GM18507 (cell line): ENCODE results near the gene DSCAML1.

Experiments
- DNase-seq: peaks from one replicate; pipeline ENCODE4 v3.0.0; 2011; ENCODE audit warnings: low read depth; ENCODE audit not compliant: insufficient read length; ENCODE audit errors: extremely low spot score
- FAIRE-seq: peaks from 2 replicates; lab custom pipeline; 2011; peaks lifted over from hg19 to GRCh38; lab: Jason Lieb, UNC

DSCAML1 gene

DNA sequence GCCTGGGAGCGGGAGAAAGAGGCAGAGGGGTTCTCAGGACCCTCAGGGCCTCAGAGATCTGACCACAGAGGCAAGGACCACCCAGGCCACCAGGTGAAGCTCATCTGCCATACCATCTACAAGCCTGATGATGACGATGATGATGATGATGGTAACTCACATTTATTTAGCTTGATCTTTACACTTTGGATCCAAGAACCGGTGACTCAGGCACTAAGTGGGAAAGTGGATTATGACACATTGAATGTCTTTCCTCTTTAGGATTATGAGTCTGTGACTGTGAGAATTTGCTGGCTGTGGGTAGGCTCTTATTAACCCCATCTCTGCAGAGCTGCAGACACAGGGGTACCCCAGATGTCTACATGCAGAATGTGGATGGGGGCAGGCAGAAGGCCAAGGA is 110.3 kb downstream of the DSCAML1 start:
- DNase-seq (no peak), FAIRE-seq (no peak)

DNA sequence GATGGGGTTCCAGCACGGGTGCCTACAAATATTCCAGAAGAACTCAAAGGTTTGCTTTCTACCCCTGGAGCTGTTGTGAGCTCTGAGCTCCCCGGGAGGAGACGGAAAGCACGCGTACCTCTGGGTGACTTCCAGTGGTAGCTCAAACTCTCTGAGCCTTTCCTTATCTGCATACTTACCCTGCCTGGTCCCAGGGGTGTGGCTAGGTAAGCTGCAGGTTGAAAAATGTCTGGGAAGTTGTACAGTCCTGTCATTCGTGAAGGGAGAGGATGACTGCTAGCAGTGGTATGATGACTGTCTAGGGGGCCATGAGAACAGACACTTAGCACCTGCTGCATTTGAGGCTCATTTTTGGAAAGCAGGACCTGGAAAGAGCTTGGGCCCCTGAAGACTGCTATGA is 111.5 kb downstream of the DSCAML1 start:
- DNase-seq = no peak
- FAIRE-seq = no peak

DNA sequence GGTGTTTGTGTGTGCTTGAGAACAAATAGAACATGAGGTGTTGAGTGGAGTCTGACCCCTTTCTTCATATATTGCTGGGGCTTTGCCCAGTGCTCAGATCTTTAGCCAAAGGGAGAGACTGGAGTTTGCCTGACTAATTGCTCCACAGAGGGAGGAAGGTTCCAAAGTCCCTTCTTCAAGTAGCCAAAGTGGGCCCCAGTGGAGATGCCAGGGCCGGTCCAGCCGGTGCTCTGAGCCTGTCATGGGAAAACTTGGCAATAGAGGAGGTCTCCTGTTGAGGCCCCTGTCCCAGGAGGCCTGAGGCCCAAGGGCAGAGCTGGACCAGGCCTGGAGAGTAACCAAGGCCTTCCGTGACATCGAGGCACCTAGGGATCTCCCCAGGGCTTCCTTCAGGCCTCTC is 112.3 kb downstream of the DSCAML1 start:
- no peak for DNase-seq
- no peak for FAIRE-seq

DNA sequence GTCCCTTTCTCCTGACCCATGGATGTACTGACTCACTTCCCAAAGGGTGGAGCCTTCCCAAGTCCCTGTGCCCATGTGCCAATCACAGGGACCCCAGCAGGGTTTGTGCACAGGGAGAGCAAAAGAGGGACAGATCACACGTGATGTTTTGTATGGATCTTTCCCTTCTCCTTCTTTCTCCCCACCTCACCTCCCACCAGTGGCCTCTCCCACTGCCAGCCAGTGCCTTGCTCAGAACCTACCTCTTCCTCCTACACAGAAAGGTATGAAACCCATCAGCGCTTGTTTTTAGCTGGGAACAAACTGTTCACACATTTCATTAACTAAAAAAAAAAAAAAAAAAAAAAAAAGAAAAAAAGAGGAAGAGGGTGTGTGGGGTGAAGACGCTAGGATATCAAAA is 112.9 kb downstream of the DSCAML1 start:
- FAIRE-seq (no peak), DNase-seq (no peak)

DNA sequence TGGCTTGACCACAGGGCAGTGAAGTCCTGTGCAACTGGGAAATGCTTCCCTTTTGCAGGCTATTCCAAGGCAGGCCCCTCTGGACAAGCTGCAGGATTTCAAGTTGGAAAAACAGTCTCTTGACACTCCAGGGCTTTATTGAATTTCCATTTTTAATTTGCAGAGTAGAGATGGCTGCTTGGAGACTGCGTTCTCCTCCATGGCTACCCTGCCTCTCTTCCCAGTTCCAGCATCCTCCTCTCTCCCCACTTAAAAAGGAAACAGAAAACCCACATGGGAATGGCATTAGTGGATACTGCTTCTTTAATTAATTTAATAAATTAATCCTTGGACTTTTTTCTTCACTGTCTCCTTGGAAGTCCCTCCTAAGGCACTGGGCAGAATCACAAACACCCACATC is 115.6 kb downstream of the DSCAML1 start:
- DNase-seq (no peak), FAIRE-seq (no peak)

DNA sequence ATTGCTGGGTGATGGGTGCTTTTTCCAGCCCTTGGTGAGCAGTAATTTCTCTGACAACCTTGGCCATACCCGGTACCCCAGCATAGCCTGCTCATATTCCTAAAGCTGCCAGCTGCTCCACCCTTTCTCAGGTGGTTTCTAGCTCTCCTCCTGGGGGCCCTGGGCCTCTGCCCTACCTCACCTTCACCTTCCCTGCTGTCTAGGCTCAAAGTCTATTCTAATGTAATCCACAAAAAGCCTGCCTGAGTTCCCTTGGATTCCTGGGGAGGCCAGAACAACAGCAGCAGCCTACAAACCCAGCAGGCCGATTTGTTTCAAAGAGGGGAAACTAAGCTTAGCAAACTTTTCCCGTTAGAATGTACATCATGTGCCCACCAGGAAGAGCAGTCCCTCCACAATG is 117.6 kb downstream of the DSCAML1 start:
- no peak for DNase-seq
- no peak for FAIRE-seq

DNA sequence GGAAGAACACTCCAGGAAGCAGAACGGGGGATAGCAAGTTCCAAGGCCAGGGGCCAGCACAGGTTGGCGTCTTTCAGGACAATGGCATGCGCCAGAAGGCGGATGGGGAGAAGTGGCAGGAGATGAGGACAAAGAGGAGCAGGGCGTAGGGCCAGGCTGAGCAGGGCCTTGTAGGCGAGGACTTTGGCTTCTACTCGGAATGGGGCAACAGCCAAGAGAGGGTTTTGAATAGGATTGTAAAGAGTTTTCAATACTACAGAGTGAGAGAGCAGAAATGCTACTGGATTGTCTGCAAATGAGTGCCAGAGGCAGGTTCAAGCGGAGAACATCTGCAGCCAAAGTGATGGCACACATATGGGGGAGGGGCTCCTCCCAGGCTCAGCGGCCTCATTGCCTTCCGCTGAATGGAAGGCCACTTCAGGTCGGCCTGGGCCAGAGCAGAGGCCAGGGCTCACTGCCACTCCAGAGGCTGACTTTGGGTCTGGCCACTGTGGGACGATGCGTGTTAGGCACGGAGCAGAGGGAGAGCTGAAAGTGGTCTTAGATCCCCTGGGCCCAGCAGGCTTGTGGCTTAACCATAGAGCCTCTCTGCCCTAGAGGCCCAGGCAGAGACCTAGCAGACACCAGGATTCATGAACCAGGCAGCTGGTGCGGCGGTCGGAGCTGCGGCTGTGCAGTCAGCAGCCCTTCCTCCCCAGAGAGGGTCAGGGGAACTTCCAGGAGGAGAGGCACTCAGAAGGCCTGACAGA is 118.2 kb downstream of the DSCAML1 start:
- no peak for FAIRE-seq

DNA sequence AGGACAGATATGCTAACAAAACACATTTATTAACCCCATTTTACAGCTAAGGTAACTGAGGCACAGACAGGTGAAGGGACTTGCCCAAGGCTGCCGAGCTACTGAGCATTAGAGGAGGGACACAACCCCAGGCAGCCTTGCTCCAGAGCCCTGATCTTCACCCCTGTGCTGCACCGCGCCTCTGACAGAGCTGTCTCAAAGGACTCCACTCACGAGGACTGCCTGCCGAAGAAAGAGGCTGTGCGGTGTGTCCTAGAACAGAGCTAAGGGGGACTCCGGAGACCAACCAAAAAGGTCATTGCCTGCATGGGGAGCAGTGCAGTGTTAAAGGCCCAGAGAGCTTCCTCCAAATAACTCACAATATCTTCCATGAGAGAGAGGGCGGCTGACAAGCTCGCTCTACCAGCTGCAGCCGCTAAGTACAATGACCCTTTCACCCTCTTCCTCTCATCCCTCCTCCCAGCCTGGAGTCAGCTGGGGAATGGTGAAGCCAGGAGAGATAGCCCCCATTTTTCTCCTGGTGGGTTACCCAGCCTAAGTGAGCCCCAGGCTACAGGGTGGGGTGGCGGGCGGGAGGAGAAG is 119.2 kb downstream of the DSCAML1 start:
- no peak for FAIRE-seq
- no peak for DNase-seq

More for the DNA sequence above, 118.2 kb downstream of the DSCAML1 start:
- no peak for DNase-seq

DNA sequence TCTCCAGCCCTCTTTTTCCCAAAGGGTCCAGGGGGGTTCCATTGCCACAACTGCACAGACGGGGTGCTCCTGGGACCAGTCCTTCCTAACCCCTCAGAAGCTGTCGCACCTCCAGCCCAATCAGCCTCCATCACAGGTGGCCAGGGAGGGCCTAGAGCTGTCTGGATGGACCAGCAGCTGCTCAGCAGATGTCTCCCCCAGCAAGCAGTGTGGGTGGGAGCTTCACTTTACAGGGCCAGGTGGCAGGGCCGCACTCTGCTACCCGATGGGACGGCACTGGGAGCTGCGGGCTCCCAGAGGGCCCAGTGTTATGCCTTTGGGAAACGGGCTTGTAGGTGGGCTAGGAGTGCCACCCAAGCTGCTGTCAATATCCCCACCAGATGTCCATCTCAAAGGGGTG is 120.5 kb downstream of the DSCAML1 start:
- FAIRE-seq (no peak), DNase-seq (no peak)

DNA sequence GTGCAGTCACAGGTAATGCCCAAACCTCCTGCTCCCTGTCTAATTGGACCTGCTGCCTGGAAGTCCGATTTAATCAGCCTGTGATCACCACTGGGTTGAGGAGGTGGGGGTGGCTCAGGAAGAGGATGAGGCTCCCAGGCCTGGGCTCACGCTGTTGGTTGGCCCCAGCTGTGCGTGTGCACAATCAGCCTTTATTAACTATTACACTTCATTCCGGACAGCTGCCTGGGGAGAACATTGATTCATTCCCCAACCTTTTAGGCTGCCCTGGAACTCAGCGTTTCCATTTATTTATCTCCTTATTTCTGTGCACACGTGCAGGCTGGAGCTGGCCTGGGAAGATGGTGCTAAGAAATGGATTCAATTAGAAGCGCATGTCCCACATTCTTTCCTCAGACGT is 123.4 kb downstream of the DSCAML1 start:
- FAIRE-seq = no peak
- DNase-seq = no peak

DNA sequence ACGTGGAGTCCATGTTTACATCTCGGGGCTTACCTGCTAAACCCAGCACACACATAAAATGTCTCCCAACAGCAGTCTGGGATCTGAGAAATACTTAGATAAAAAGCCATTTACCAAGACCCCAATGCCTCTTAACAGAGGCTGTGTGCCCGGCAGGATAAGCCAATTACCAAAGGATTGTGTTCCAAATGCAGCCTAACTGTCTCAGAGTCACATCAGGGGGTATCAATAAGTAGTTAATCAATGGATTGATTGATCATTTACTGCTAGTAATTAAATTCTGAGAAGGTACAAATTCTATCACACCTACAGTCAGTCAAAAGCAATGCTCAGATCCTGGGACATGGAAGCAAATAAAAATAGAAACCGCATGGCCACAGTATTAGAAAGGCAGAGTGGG is 125.6 kb downstream of the DSCAML1 start:
- FAIRE-seq (no peak), DNase-seq (no peak)

DNA sequence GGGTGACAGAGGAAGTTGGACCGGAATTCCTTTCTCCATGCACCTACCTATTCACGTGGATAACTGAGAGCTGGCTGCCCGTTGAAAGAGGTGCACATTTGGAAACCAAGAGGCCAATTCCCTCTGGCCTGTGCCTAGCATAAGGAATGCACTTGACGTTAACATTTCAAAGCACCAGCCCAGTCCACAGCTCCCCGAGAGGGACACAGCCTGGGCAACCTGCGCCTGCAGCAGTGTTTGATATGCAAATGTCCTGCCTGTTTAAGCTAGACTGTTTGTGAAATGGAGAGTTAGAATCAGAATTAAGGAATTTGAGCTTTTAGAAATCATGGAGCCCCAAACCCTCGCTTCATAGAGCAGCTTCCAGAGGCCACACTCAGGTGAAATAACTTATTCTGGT is 126.1 kb downstream of the DSCAML1 start:
- no peak for DNase-seq
- no peak for FAIRE-seq

DNA sequence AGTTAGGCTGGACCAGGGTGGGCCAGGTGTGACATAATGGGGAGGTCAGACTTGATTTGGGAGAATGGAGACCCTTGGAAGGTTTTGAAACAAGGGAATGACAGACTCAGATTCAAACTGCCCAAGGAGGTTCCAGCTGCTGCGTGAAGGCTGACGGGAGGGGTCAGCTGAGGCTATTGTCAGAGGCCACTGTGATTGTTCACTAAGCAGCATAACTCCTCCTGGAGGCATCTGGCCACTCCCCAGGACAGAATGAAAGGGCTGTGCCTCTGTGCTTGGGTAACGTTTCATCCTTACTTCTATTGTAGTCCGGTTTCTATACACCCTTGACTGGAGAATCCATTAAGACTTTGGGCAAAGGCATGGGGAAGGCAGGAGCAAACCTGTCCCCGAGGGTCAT is 126.6 kb downstream of the DSCAML1 start:
- DNase-seq = no peak
- FAIRE-seq = no peak

DNA sequence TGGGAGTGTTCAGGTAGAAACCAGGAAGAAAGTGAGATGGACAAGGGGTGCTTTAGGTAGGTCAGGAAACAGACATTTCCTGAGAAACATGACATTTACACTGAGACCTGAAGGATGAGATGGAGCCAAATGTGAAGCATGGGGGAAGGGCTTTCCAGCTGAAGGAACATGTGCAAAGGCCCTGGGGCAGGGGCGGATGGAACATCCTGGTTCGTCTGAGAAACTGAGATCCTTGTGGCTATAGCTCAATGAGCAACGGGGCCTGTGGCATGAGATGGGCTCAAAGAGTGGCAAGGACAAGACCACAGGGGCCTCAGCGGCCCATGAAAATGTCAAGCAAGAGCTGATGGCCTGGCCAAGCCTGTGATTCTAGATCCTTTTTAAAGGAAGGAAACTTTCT is 127.4 kb downstream of the DSCAML1 start:
- DNase-seq (no peak), FAIRE-seq (no peak)

DNA sequence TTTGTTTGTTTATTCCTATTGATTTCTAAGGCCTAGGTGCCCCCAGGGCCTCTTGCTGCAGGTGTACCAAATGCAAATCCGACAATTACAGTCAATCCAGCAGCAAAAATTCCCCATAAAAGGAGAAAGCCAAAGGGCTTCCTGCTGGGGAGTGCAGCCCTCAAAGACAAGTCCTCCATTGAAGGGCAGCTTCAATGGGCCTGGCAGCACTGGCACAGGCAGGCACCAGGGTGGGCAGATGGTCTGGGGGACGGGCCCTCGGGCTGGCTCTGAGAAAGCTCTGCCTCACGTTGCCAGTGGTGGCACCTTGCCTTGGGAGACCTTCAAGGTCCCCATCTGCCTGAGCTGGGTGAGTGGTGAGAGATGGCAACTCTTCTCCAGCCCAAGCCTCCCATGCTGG is 128.0 kb downstream of the DSCAML1 start:
- FAIRE-seq (no peak), DNase-seq (no peak)

DNA sequence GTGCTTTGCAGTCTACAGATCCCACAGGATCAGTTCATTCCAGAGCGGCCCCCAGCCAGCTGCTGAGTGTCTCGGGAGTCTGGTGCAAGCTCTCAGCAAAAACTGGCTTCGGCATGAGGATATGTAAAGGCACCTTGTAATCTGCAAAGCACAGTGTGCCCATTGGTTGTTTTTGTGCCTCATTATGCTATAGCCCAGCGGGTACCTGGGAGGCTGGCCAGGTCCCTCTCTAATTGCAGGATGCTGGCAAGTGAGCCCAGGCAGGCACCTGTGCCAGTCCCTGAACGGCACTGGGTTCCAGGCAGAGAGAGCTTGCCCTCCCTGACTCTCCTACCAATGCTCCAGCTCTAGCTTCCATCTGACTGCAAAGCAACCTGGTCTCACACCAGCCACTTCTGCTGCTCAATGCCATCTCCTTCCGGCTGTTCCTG is 128.7 kb downstream of the DSCAML1 start:
- no peak for FAIRE-seq
- DNase-seq = no peak

DNA sequence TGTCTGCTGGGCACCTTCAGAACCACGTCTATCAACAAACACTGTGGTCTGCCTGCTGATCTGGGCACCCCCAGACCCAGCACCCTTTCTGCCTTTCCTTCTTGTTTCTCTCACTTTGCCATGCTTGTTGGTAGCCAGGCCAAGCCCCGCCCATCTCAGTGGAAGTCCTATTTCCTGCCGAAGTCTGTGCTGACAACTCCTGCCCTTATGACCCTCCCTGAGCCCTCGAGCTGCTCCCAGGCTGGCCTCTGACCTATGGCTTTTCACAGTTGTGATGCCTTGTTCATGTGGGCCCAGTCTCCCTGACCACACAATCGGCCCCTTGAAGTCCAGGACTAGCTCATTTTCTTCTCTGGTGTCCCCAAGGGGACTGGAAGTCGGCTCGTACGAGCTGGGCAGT is 132.1 kb downstream of the DSCAML1 start:
- DNase-seq = no peak
- no peak for FAIRE-seq

DNA sequence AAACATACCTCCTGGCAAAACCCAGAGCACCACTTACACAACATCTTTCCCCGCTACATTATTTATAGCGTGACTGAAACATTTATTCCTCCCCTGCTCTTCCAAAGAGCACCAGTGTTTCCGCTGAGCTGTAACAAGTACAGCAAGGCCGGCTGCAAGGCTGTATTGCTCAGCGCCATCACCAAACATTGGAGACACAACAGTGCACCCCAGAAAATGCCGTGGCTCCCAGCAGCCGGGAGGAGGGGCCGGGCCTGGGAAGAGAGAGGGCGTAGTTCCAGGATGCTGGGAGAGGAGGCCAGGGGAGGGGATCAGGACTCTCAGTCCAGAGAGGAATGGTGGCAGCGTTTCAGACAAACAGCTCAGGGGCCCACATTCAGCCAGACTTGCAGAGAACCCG is 133.2 kb downstream of the DSCAML1 start:
- DNase-seq = no peak
- no peak for FAIRE-seq

DNA sequence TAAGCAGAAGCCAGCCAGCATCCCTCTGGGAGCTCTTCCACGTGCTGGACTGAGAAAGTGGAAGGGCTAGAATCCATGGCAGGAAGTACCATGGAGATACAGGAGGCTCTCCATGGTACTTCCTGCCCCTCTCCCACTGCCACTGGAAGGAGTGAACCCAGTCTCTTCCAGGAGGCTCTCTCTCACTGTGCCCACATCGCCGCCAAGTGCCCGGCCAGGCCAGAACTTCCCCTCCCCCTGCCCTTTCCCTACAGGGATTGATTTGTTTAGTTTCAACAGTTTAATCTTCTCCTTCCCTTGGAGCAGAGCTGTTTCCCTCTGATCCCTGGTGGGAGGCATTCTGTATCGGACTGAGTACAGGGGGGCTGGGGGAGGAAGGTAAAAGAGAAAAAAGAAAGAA is 133.6 kb downstream of the DSCAML1 start:
- no peak for FAIRE-seq
- DNase-seq = no peak

DNA sequence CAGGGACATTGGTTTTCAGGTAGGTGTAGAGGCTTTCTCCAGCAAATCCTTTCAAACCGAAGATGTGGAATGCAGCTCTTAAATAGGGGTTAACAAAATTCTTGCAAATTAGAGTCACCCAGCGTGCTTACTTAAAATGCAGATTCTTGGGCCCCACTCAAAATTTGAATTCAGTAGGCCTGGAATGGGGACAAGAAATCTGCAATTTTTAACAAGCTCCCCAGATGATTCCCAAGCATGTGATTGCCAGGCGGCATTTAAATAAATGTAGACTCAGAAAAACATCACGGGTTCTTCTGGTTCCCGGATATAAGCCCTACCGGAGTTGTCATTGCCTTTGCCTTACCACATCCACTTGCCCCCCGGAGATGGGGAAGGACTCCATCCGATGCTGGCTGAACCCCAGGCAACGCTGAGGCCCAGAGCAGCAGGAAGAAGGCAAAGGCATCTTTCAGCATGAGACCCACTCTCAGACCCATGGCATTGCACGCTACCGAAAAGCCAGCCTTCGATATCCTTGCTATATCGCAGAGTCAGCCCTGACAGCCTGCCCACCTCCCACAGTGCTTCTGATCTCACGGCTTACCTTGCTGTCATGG is 134.2 kb downstream of the DSCAML1 start:
- FAIRE-seq = no peak
- DNase-seq = no peak

DNA sequence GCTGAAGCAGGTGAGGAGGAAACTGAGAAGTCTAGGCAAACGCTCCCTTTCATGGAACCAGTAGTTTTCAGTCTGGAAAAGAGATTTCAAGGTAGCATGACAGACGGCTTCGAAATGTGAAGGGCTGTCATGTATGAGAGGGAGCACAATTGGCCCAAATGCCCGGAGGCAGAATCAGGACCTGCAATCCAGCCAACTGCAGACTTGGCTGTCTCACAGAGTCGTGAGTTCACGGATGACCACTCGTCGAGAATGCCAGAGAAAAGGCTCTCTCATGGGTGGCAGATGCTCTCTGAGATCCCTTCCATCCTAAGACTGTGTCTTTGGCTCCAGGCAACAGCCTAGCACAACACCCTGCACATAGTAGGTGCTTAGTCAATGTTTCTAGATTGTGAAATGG is 134.8 kb downstream of the DSCAML1 start:
- FAIRE-seq = no peak
- no peak for DNase-seq
